A549 (cell line): ENCODE data around the gene CD69.

ENCODE experiments used
- CTCF ChIP-seq: fragments of >200 bp; sonication (Bioruptor Twin); formaldehyde crosslinking; IDR thresholded peaks from 3 replicates; pipeline ENCODE4 v1.5.1; 2016
- E2F6 ChIP-seq: IDR thresholded peaks from 2 replicates; pipeline ENCODE4 v1.6.1; 2012; ENCODE audit warnings: low read depth, borderline replicate concordance
- EP300 ChIP-seq, 2 experiments: fragments of >200 bp; sonication (Bioruptor Twin); formaldehyde crosslinking; IDR thresholded peaks; 2 replicates in 1 of 2; 3 replicates in 1 of 2; pipeline ENCODE4 v1.6.1; 2016 to 2017
- FOSL2 ChIP-seq, 2 experiments: fragments of 450-650 bp in 1 of 2; fragments of >200 bp in 1 of 2; sonication (Bioruptor Twin) in 1 of 2; formaldehyde crosslinking; IDR thresholded peaks; 2 replicates each; pipeline versions ENCODE4 v1.5.0 to v1.6.1; 2016 to 2020; ENCODE audit warnings: mild to moderate bottlenecking in 1 of 2, moderate library complexity in 1 of 2
- HOXA7 ChIP-seq: fragments of 250-450 bp; sonication (Bioruptor Pico); IDR thresholded peaks from 2 replicates; pipeline ENCODE4 v1.5.0; 2020; ENCODE audit warnings: mild to moderate bottlenecking, moderate library complexity
- HOXB5 ChIP-seq: fragments of 250-450 bp; sonication (Bioruptor Pico); IDR thresholded peaks from 2 replicates; pipeline ENCODE4 v1.5.0; 2020; ENCODE audit warnings: mild to moderate bottlenecking, moderate library complexity
- JUN ChIP-seq, 2 experiments: fragments of >200 bp; sonication (Bioruptor Twin); formaldehyde crosslinking; IDR thresholded peaks; 2 replicates in 1 of 2; 3 replicates in 1 of 2; pipeline ENCODE4 v1.6.1; 2016 to 2017
- JUNB ChIP-seq: fragments of >200 bp; sonication (Bioruptor Twin); formaldehyde crosslinking; IDR thresholded peaks from 2 replicates; pipeline ENCODE4 v1.6.1; 2016
- MYC ChIP-seq: IDR thresholded peaks from 2 replicates; pipeline ENCODE4 v1.6.1; 2012; ENCODE audit warnings: mild to moderate bottlenecking, inconsistent platforms, low read length, improper control_type of control experiment, borderline replicate concordance
- POLR2A ChIP-seq: IDR thresholded peaks from 2 replicates; pipeline ENCODE4 v1.6.1; 2012; ENCODE audit warnings: mild to moderate bottlenecking, low read length
- RAD21 ChIP-seq, 2 experiments: fragments of >200 bp in 1 of 2; sonication (Bioruptor Twin) in 1 of 2; formaldehyde crosslinking in 1 of 2; IDR thresholded peaks in 1 of 2; conservative IDR thresholded peaks in 1 of 2; 2 replicates in 1 of 2; 3 replicates in 1 of 2; pipeline ENCODE4 v1.6.1; 2012 to 2018; ENCODE audit warnings: inconsistent platforms in 1 of 2
- REST ChIP-seq: fragments of 200-600 bp; sonication (generic); IDR thresholded peaks from 2 replicates; pipeline ENCODE4 v1.6.1; 2016; ENCODE audit warnings: antibody characterized with exemption, mild to moderate bottlenecking, moderate library complexity
- SMC3 ChIP-seq: fragments of >200 bp; sonication (Bioruptor Twin); formaldehyde crosslinking; IDR thresholded peaks from 3 replicates; pipeline ENCODE4 v1.6.1; 2018; ENCODE audit warnings: inconsistent platforms
- ZFP36 ChIP-seq: fragments of 450-650 bp; IDR thresholded peaks from 2 replicates; pipeline ENCODE4 v1.6.1; 2014; ENCODE audit warnings: borderline replicate concordance; ENCODE audit not compliant: partially characterized antibody

- TF ChIP-seq CTCF (no peak), MYC (no peak), REST (no peak), HOXB5 (no peak), E2F6 (no peak), FOSL2 (IDR thresholded peaks at IDR 0.05) (no peak), FOSL2 (CRISPR knock-in tag; IDR thresholded peaks at IDR 0.05) (no peak), JUNB (no peak), ZFP36 (no peak), JUN (IDR thresholded peaks at IDR 0.05) (no peak), SMC3 (no peak), HOXA7 (CRISPR knock-in tag) (no peak), POLR2A (no peak), RAD21 (conservative IDR thresholded peaks at IDR 0.05 in 1 of 2, IDR thresholded peaks at IDR 0.05 in 1 of 2) (no peak), EP300 (IDR thresholded peaks at IDR 0.05) (no peak)
Observed at GRCh38 chr12:9792961-9793617, 32.4 kb upstream of the CD69 start.
